Neural progenitor cell (in vitro differentiated cells): ENCODE measurements around the gene TECTA.

Experiments used
- EZH2 ChIP-seq: fragments of 200-600 bp; sonication (generic); IDR thresholded peaks from 2 replicates; pipeline ENCODE4 v1.6.1; 2017; ENCODE audit warnings: antibody characterized with exemption, mild to moderate bottlenecking, moderate library complexity
- EZH2phosphoT487 ChIP-seq: fragments of 200-600 bp; sonication (generic); IDR thresholded peaks from 2 replicates; pipeline ENCODE4 v1.6.1; 2017; ENCODE audit warnings: antibody characterized with exemption
- TF ChIP-seq, protein P1 (sequence below): fragments of 200-600 bp; sonication (generic); IDR thresholded peaks from 2 replicates; pipeline ENCODE4 v1.5.1; 2017; ENCODE audit warnings: antibody characterized with exemption, mild to moderate bottlenecking

DNA sequence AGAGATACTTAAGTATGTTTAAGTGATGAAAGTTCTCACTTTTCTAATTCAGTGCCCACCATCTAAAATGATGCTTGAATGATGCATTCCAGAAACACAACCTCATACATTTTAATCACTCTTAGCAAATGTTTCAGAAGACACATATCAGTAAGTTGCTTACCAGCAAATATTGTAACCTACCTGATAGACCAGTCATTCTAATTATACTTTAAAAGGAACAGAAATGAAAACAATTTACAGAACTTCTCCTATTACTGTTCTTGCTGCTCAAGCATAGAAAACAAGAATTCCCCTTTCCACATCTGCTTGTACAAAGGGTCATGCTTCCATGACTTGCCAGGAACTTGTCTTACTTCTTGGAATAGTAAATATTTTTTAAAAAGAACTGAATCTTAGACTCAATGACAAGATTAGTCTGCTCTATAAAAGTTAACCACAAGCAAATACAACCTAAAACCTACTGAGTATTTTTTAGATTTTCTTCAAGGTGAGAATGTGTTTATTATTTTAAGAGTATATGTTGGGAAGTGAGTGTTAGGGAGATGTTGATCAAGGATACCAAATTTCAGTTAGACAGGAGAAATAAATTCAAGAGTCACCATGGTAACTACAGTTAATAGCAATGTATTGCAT lies 109.5 kb downstream of the TECTA start:
- TF ChIP-seq EZH2: no peak
- TF ChIP-seq EZH2phosphoT487: no peak
- TF ChIP-seq, protein P1, sequence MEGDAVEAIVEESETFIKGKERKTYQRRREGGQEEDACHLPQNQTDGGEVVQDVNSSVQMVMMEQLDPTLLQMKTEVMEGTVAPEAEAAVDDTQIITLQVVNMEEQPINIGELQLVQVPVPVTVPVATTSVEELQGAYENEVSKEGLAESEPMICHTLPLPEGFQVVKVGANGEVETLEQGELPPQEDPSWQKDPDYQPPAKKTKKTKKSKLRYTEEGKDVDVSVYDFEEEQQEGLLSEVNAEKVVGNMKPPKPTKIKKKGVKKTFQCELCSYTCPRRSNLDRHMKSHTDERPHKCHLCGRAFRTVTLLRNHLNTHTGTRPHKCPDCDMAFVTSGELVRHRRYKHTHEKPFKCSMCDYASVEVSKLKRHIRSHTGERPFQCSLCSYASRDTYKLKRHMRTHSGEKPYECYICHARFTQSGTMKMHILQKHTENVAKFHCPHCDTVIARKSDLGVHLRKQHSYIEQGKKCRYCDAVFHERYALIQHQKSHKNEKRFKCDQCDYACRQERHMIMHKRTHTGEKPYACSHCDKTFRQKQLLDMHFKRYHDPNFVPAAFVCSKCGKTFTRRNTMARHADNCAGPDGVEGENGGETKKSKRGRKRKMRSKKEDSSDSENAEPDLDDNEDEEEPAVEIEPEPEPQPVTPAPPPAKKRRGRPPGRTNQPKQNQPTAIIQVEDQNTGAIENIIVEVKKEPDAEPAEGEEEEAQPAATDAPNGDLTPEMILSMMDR: no peak
